ENCODE measurements around the gene CSK.
A peak's percentile ranks its signal among the peaks of the same experiment; 100 is the strongest.

CSK gene

DNA sequence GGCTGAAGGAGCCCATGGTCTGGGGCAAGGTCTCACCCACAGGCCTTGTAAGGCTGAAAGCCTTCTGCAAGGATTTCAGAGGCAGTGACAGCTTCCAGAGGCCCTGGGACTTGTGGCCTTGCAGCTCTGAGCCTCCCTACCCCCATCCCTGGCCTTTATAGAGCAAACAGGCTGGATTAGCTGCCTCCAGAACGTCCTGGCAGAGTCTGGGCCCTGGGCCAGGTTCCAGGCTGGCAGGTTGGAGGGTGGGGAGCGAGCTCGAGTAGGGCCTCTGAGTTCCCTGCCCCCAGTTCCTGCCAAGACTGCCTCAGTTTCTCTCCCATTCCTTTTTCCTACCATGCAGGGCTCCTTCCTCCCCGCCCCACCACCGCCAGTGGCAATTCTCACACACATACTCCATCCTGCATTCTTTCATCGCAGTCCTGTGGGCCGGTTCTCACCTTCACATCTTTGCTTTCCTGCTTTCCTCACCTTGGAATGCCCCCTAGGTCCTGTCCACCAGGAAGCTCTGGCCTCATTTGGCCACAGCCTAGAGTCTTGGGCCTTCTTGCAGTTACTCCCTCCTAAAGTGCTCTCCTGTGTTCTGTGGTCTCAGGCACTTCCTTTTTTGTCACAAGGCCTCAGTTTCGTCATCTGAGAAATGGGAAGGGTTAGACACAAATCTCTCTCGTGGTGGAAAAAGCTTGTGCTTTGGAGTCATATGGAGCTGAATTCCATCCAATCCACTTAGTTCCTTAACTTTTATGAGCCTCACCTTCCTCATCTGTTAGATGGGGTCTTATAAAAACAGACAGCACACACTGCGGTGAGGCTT, 33.4 kb downstream of the CSK start:
- no peak overlapping the region for H3K4me3 ChIP-seq (ENCODE audit: low read length)
- TF ChIP-seq CTCF (conservative IDR thresholded peaks at IDR 0.05; ENCODE audit: low read length): no peak
- DNase-seq (ENCODE audit: low read depth): no peak

DNA sequence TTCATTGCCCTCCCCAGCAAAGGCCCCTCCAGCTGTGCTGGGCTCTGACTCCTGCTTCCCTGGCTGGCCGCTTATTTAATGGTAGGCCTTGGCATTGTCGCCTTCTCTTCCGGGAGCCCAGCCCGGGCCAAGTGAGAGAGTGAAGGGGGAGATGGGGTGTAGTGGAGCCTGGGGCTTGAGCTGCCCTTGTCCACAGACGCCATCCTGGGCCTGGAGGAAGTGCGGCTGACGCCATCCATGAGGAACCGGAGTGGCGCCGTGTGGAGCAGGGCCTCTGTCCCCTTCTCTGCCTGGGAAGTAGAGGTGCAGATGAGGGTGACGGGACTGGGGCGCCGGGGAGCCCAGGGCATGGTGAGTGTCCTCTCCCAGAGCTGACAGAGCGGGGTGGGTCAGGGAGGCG, 34.1 kb downstream of the CSK start:
- H3K4me3 ChIP-seq (ENCODE audit: low read length): no peak overlapping the region
- no peak for DNase-seq (ENCODE audit: low read depth)
- TF ChIP-seq CTCF (conservative IDR thresholded peaks at IDR 0.05; ENCODE audit: low read length): no peak

DNA sequence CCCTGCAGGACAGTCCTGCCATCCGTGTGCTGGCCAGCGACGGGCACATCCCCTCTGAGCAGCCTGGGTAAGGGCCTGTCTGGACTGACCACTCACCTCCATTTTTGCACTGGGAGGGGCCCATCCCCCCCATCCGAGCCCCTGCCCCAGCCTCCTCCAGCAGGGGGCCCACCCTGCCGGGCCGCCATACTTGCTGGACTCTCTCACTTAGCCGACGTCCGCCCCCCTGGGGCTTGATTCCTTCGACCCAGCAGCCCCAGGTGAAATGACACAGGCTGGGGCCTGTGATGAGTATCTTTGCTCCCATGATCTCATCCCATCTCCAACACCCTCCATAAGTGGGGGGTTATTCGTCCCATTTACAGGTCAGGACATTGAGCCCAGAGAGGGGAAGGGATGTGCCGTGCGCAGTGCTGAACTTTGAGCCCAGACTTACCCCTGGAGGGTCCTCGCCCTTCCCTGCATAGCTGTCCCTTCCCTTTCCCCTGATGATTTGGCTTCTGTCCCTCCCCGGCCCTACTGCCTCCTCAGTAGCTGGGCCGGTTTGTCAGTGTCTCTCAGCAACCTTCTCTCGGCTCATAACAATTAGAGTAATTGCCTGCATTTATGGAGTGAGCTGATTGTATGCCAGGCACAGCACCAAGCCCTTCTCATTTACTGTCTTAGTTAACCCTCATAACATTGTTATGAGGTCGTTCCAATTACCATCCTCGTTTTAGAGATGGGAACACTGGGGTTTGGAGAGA, 34.9 kb downstream of the CSK start:
- H3K4me3 ChIP-seq (ENCODE audit: low read length): no peak overlapping the region
- TF ChIP-seq CTCF (conservative IDR thresholded peaks at IDR 0.05; ENCODE audit: low read length): no peak
- no peak for DNase-seq (ENCODE audit: low read depth)

- H3K4me3 ChIP-seq (ENCODE audit: low read length): no peak overlapping the region
- DNase-seq (ENCODE audit: low read depth): peak; percentile 15
- TF ChIP-seq CTCF (conservative IDR thresholded peaks at IDR 0.05; ENCODE audit: low read length): peak; percentile 28
Measured at GRCh38 chr15:74817370-74817737, 35.5 kb downstream of the CSK start.

- no peak for DNase-seq (ENCODE audit: low read depth)
- H3K4me3 ChIP-seq (ENCODE audit: low read length): no peak overlapping the region
- TF ChIP-seq CTCF (conservative IDR thresholded peaks at IDR 0.05; ENCODE audit: low read length): no peak
Measured at GRCh38 chr15:74820056-74820455, 38.2 kb downstream of the CSK start.

GRCh38 chr15:74821091-74821789, 39.4 kb downstream of the CSK start:
- H3K4me3 ChIP-seq (ENCODE audit: low read length): no peak overlapping the region
- TF ChIP-seq CTCF (conservative IDR thresholded peaks at IDR 0.05; ENCODE audit: low read length): no peak
- DNase-seq (ENCODE audit: low read depth): peak; percentile 11

All from AG10803 (cell line).